ENCODE data around the gene SMARCAL1.

The SMARCAL1 gene

DNA sequence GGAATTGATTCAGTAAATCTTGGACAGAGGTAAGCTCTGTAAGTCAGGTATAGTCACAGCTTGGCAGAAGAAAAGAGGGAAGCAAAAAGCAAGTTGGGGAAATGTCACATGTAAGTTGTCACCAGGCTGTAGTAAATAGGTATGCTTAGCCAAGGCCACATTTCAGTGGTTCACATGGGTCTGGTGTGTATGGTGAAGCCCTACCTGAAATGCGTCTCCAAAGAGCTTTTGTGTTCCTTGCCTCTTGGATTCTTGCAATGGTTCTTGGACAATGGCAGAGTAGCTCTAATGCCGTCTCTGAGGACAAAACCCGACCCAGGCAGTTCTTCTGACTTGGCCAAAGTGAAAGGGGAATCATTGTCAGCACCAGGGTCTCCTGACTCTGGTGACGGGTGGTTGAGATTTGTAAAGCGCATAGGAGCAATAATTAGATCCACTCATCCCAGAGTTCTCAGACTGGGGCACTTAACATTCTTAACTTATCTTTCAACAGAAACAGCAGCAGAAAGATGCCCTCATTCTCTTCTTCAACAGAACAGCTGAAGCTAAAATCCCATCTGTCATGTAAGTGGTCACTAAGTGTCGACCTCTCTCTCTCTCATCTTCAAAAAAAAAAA is 51.9 kb downstream of the SMARCAL1 start:
- no peak for TF ChIP-seq FOXP2 (optimal IDR thresholded peaks at IDR 0.05; ENCODE audit: borderline replicate concordance, extremely low read depth, extremely low read length, insufficient read depth)
- TF ChIP-seq SIN3A (IDR thresholded peaks at IDR 0.05; ENCODE audit: borderline replicate concordance, insufficient read depth, low read length) = no peak
- no peak for TF ChIP-seq POLR2AphosphoS5 (IDR thresholded peaks at IDR 0.05; ENCODE audit: low read depth, low read length)
- no peak for TF ChIP-seq TAF1 (IDR thresholded peaks at IDR 0.05; ENCODE audit: borderline replicate concordance, insufficient read depth, low read length)
- TF ChIP-seq, protein P1, sequence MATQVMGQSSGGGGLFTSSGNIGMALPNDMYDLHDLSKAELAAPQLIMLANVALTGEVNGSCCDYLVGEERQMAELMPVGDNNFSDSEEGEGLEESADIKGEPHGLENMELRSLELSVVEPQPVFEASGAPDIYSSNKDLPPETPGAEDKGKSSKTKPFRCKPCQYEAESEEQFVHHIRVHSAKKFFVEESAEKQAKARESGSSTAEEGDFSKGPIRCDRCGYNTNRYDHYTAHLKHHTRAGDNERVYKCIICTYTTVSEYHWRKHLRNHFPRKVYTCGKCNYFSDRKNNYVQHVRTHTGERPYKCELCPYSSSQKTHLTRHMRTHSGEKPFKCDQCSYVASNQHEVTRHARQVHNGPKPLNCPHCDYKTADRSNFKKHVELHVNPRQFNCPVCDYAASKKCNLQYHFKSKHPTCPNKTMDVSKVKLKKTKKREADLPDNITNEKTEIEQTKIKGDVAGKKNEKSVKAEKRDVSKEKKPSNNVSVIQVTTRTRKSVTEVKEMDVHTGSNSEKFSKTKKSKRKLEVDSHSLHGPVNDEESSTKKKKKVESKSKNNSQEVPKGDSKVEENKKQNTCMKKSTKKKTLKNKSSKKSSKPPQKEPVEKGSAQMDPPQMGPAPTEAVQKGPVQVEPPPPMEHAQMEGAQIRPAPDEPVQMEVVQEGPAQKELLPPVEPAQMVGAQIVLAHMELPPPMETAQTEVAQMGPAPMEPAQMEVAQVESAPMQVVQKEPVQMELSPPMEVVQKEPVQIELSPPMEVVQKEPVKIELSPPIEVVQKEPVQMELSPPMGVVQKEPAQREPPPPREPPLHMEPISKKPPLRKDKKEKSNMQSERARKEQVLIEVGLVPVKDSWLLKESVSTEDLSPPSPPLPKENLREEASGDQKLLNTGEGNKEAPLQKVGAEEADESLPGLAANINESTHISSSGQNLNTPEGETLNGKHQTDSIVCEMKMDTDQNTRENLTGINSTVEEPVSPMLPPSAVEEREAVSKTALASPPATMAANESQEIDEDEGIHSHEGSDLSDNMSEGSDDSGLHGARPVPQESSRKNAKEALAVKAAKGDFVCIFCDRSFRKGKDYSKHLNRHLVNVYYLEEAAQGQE (IDR thresholded peaks at IDR 0.05; ENCODE audit: insufficient read depth in 1 of 2, low read depth in 2 of 2, low read length in 2 of 2) = no peak

DNA sequence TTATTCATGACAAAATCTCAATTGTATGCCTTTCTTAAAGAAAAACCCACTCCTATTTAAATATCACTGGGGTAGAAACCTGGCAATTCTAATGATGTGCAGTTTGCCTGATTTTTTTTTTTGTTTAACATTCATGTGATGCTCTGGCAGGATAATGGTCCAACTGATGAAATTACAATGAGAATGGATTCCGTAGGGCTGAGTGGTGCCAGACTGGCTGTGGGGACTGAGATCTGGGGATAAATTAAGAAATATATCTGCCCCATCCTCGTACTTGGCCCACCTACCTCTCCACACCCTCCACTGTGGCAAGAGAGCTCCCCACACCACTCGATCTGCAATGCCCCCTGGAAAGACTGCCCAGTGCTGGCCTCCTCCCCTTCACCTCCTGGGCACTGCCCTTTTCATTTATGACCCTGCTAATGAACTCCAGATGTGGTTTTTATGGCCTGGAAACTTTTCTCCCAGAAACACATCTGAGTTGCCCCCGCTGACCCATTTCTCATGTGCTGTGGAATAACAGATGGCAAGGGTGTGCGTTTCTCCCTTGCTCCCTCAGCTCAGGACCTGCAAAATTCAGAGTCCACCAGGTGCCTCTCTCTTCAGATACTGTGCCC is 53.4 kb downstream of the SMARCAL1 start:
- TF ChIP-seq SIN3A (IDR thresholded peaks at IDR 0.05; ENCODE audit: borderline replicate concordance, insufficient read depth, low read length) (no peak), FOXP2 (optimal IDR thresholded peaks at IDR 0.05; ENCODE audit: borderline replicate concordance, extremely low read depth, extremely low read length, insufficient read depth) (no peak), TAF1 (IDR thresholded peaks at IDR 0.05; ENCODE audit: borderline replicate concordance, insufficient read depth, low read length) (no peak), POLR2AphosphoS5 (IDR thresholded peaks at IDR 0.05; ENCODE audit: low read depth, low read length) (no peak)
- TF ChIP-seq, protein P1 (IDR thresholded peaks at IDR 0.05; ENCODE audit: insufficient read depth in 1 of 2, low read depth in 2 of 2, low read length in 2 of 2) = no peak

DNA sequence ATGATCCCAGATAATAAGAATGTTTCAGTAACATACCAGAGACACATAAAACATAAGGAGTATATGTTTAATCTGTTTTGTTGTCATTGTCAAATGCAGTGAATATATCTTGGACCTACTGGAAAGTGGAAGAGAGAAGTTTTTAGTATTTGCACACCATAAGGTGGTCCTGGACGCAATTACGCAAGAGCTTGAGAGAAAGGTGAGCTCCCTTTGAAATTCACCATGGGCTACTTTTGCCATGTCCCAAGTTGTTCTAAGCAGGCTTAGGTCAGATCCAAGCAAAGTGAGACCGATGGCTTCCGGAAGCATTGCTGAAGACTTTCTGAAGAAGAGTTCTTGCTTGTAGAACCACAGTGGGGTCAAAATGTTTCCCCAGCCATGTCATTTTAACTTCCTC is 55.6 kb downstream of the SMARCAL1 start:
- TF ChIP-seq, protein P1 (IDR thresholded peaks at IDR 0.05; ENCODE audit: insufficient read depth in 1 of 2, low read depth in 2 of 2, low read length in 2 of 2) = no peak
- TF ChIP-seq POLR2AphosphoS5 (IDR thresholded peaks at IDR 0.05; ENCODE audit: low read depth, low read length) (no peak), FOXP2 (optimal IDR thresholded peaks at IDR 0.05; ENCODE audit: borderline replicate concordance, extremely low read depth, extremely low read length, insufficient read depth) (no peak), SIN3A (IDR thresholded peaks at IDR 0.05; ENCODE audit: borderline replicate concordance, insufficient read depth, low read length) (no peak), TAF1 (IDR thresholded peaks at IDR 0.05; ENCODE audit: borderline replicate concordance, insufficient read depth, low read length) (no peak)

DNA sequence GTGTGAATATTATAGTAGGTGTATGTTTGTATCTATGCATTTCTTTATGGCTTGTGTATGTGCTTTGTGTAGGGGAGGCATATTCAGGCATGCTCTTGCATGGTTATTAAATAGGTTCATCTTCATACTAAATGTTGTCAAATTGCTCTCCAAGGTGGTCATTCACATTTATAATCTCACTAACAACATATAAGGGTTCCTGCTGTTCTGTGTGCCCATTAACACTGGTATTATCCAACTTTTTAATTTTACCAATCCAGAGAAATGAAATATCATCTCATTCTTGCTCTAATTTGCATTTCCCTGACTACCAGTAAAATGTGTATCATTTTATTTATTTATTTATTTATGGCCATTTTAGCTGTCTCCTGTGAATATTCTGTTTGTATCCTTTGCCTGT is 57.4 kb downstream of the SMARCAL1 start:
- TF ChIP-seq FOXP2 (optimal IDR thresholded peaks at IDR 0.05; ENCODE audit: borderline replicate concordance, extremely low read depth, extremely low read length, insufficient read depth) (no peak), SIN3A (IDR thresholded peaks at IDR 0.05; ENCODE audit: borderline replicate concordance, insufficient read depth, low read length) (no peak), TAF1 (IDR thresholded peaks at IDR 0.05; ENCODE audit: borderline replicate concordance, insufficient read depth, low read length) (no peak), POLR2AphosphoS5 (IDR thresholded peaks at IDR 0.05; ENCODE audit: low read depth, low read length) (no peak)
- TF ChIP-seq, protein P1 (IDR thresholded peaks at IDR 0.05; ENCODE audit: insufficient read depth in 1 of 2, low read depth in 2 of 2, low read length in 2 of 2) = no peak

Data from PFSK-1 (cell line).